ENCODE results near the gene KCNQ1OT1.

KCNQ1OT1 gene

GRCh38 chr11:2590965-2591754 lies 108.6 kb downstream of the KCNQ1OT1 start:
- DNase-seq: no peak

GRCh38 chr11:2590131-2590964 lies 109.4 kb downstream of the KCNQ1OT1 start:
- DNase-seq: no peak

- DNase-seq: no peak
These were observed 110.3 kb downstream of the KCNQ1OT1 start for GRCh38 chr11:2589538-2589934.

GRCh38 chr11:2588809-2589537 lies 110.8 kb downstream of the KCNQ1OT1 start:
- DNase-seq: no peak

GRCh38 chr11:2587976-2588748 lies 111.6 kb downstream of the KCNQ1OT1 start:
- DNase-seq: no peak

- DNase-seq: no peak
These were observed 112.5 kb downstream of the KCNQ1OT1 start for GRCh38 chr11:2587132-2587930.

- no peak for DNase-seq
These were observed 113.0 kb downstream of the KCNQ1OT1 start for GRCh38 chr11:2586793-2587131.

GRCh38 chr11:2586087-2586792 lies 113.6 kb downstream of the KCNQ1OT1 start:
- no peak for DNase-seq

GRCh38 chr11:2585566-2586086 lies 114.2 kb downstream of the KCNQ1OT1 start:
- DNase-seq: no peak

- no peak for DNase-seq
These were observed 114.8 kb downstream of the KCNQ1OT1 start for GRCh38 chr11:2584812-2585565.

- DNase-seq: no peak
These were observed 115.4 kb downstream of the KCNQ1OT1 start for GRCh38 chr11:2584434-2584811.

- no peak for DNase-seq
These were observed 116.2 kb downstream of the KCNQ1OT1 start for GRCh38 chr11:2583605-2583958.

- DNase-seq: no peak
These were observed 116.7 kb downstream of the KCNQ1OT1 start for GRCh38 chr11:2582946-2583604.

GRCh38 chr11:2582351-2582945 lies 117.3 kb downstream of the KCNQ1OT1 start:
- DNase-seq: no peak

GRCh38 chr11:2581931-2582350 lies 117.9 kb downstream of the KCNQ1OT1 start:
- no peak for DNase-seq

GRCh38 chr11:2581151-2581930 lies 118.5 kb downstream of the KCNQ1OT1 start:
- no peak for DNase-seq

- no peak for DNase-seq
These were observed 119.2 kb downstream of the KCNQ1OT1 start for GRCh38 chr11:2580571-2581001.

- DNase-seq: no peak
These were observed 119.8 kb downstream of the KCNQ1OT1 start for GRCh38 chr11:2580061-2580421.

All from AML-193 (cell line).